KMS-11 (cell line): Measurements from ENCODE around the gene OGFOD1.

Experiments
- H2AFZ ChIP-seq: fragments of 200-600 bp; sonication (generic); 2 replicates; pipeline ENCODE4 v1.6.1; 2016; ENCODE audit warnings: antibody characterized with exemption, mixed run types, low read depth
- H3K27ac ChIP-seq: fragments of 200-600 bp; sonication (generic); 2 replicates; pipeline ENCODE4 v1.6.1; 2016; ENCODE audit warnings: mild to moderate bottlenecking, mixed run types
- H3K27me3 ChIP-seq: fragments of 200-600 bp; sonication (generic); 2 replicates; pipeline ENCODE4 v1.6.1; 2017; ENCODE audit warnings: mild to moderate bottlenecking, low read depth, mixed run types, moderate library complexity; ENCODE audit not compliant: insufficient read depth
- H3K36me3 ChIP-seq: fragments of 200-600 bp; sonication (generic); 2 replicates; pipeline ENCODE4 v1.6.1; 2017; ENCODE audit warnings: mild to moderate bottlenecking, mixed run types; ENCODE audit not compliant: insufficient read depth
- H3K4me1 ChIP-seq: fragments of 200-600 bp; sonication (generic); 2 replicates; pipeline ENCODE4 v1.6.1; 2016; ENCODE audit warnings: mild to moderate bottlenecking, low read depth, mixed run types; ENCODE audit not compliant: poor library complexity, severe bottlenecking
- H3K4me2 ChIP-seq: fragments of 200-600 bp; sonication (generic); 2 replicates; pipeline ENCODE4 v1.7.0; 2016; ENCODE audit warnings: mild to moderate bottlenecking, mixed run types
- H3K4me3 ChIP-seq: fragments of 200-600 bp; sonication (generic); IDR thresholded peaks from 2 replicates; pipeline ENCODE4 v1.6.1; 2017; ENCODE audit warnings: low read depth, low read length, mixed read lengths; ENCODE audit not compliant: insufficient read depth
- H3K79me2 ChIP-seq: fragments of 200-600 bp; sonication (generic); 2 replicates; pipeline ENCODE4 v1.6.1; 2016; ENCODE audit warnings: low read depth, mixed run types; ENCODE audit not compliant: insufficient read depth
- H3K9ac ChIP-seq: fragments of 200-600 bp; sonication (generic); 2 replicates; pipeline ENCODE4 v1.6.1; 2016; ENCODE audit warnings: mild to moderate bottlenecking, mixed run types
- H4K20me1 ChIP-seq: fragments of 200-600 bp; sonication (generic); 2 replicates; pipeline ENCODE4 v1.6.1; 2016; ENCODE audit warnings: mild to moderate bottlenecking, mixed run types; ENCODE audit not compliant: insufficient read depth
- TF ChIP-seq, protein P1 (sequence below): fragments of 200-600 bp; sonication (generic); conservative IDR thresholded peaks from 2 replicates; pipeline ENCODE4 v1.6.1; 2017; ENCODE audit warnings: low read depth, mild to moderate bottlenecking, antibody characterized with exemption, low read length, moderate library complexity, mixed read lengths

Gene OGFOD1

GRCh38 chr16:56415875-56416274, 35.5 kb upstream of the OGFOD1 start:
- Histone ChIP-seq H3K9ac (no peak overlapping the region), H3K4me1 (peaks cover 7% of the 10 kb centered on the region), H3K27me3 (no peaks in the 10 kb centered on the region), H3K4me2 (no peak overlapping the region), H2AFZ (no peak overlapping the region), H3K27ac (no peak overlapping the region), H3K4me3 (no peak overlapping the region), H3K79me2 (peaks cover 8% of the 10 kb centered on the region; the same call in 1 of the 2 replicates), H4K20me1 (no peaks in the 10 kb centered on the region), H3K36me3 (no peaks in the 10 kb centered on the region)
- TF ChIP-seq, protein P1, sequence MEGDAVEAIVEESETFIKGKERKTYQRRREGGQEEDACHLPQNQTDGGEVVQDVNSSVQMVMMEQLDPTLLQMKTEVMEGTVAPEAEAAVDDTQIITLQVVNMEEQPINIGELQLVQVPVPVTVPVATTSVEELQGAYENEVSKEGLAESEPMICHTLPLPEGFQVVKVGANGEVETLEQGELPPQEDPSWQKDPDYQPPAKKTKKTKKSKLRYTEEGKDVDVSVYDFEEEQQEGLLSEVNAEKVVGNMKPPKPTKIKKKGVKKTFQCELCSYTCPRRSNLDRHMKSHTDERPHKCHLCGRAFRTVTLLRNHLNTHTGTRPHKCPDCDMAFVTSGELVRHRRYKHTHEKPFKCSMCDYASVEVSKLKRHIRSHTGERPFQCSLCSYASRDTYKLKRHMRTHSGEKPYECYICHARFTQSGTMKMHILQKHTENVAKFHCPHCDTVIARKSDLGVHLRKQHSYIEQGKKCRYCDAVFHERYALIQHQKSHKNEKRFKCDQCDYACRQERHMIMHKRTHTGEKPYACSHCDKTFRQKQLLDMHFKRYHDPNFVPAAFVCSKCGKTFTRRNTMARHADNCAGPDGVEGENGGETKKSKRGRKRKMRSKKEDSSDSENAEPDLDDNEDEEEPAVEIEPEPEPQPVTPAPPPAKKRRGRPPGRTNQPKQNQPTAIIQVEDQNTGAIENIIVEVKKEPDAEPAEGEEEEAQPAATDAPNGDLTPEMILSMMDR, result no peak

DNA sequence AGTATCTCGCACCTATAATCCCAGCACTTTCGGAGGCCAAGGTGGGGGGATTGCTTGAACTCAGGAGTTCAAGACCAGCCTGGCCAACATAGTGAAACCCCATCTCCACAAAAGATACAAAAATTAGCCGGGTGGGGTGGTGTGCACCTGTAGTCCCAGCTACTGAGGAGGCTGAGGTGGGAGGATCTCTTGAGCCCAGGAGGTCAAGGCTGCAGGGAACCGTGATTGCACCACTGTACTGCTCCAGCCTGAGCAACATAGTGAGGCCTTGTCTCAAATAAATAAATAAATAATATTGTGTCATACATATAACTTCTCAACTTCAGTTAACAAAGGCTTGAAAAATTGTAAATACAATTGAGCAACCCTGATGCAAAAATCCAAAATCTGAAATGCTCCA, 34.2 kb upstream of the OGFOD1 start:
- no peak overlapping the region for H3K27ac ChIP-seq
- no peaks in the 10 kb centered on the region for H3K27me3 ChIP-seq
- peaks cover 17% of the 10 kb centered on the region for H3K4me1 ChIP-seq
- no peaks in the 10 kb centered on the region for H4K20me1 ChIP-seq
- H3K79me2 ChIP-seq, result peaks cover 20% of the 10 kb centered on the region; the same call in 1 of the 2 replicates
- no peak overlapping the region for H2AFZ ChIP-seq
- H3K9ac ChIP-seq, result no peak overlapping the region
- no peak overlapping the region for H3K4me2 ChIP-seq
- TF ChIP-seq, protein P1, result no peak
- no peak overlapping the region for H3K4me3 ChIP-seq
- no peaks in the 10 kb centered on the region for H3K36me3 ChIP-seq

DNA sequence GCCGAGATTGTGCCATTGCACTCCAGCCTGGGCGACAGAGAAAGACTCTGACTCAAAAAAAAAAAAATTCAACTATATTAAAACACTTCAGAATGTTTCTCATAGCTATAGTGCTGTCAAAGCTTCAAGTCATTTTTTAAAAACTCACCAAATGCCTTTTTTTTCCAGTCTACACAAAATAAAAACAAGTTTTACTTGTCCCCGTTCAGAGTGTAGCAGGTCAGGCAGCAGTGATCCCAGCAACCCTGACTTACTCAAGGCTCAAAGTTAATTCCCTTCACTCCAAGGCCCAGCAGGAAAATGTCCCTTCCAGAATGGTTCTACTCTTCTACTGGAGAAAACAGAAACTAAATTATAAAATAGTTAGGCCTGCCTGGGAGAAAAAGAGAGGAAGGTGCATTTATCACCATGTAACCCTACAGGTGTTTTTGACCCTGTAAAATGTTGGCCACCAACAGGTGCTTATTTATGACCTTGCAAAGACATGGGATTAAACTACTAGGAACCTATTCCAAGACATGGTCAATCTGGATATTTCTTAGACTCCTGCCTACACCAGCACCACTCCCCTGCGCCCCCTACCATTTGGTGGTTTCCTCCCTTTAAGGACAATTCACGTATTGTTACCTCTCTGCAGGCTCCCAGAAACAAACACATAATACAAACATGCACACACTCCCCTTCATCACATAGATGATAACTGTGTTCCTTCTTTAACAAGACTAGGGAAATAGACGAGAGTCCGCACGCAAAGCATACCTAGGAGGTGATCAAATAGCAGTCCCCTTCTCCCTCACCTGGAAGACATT, 31.4 kb upstream of the OGFOD1 start:
- no peak overlapping the region for H3K27ac ChIP-seq
- no peaks in the 10 kb centered on the region for H3K27me3 ChIP-seq
- no peak overlapping the region for H3K4me3 ChIP-seq
- H3K4me2 ChIP-seq, result no peak overlapping the region
- H3K4me1 ChIP-seq, result peaks cover 26% of the 10 kb centered on the region
- peaks cover 22% of the 10 kb centered on the region; the same call in 1 of the 2 replicates for H3K79me2 ChIP-seq
- no peaks in the 10 kb centered on the region for H3K36me3 ChIP-seq
- no peaks in the 10 kb centered on the region for H4K20me1 ChIP-seq
- H3K9ac ChIP-seq, result no peak overlapping the region
- TF ChIP-seq, protein P1, result no peak
- no peak overlapping the region for H2AFZ ChIP-seq

- Histone ChIP-seq H3K4me3 (no peak overlapping the region), H3K27ac (no peak overlapping the region), H3K4me2 (no peak overlapping the region), H3K9ac (no peak overlapping the region), H3K27me3 (no peaks in the 10 kb centered on the region), H3K36me3 (no peaks in the 10 kb centered on the region), H3K79me2 (peaks cover 22% of the 10 kb centered on the region; the same call in 1 of the 2 replicates), H4K20me1 (no peaks in the 10 kb centered on the region), H2AFZ (no peak overlapping the region), H3K4me1 (peaks cover 26% of the 10 kb centered on the region)
- TF ChIP-seq, protein P1, result no peak
Measured at GRCh38 chr16:56420613-56421012, 30.7 kb upstream of the OGFOD1 start.
